Measurements from ENCODE around the gene PRSS53.

Gene PRSS53

GRCh38 chr16:31099860-31100638 lies 11.3 kb upstream of the PRSS53 start:
- FAIRE-seq (no peak), DNase-seq (ENCODE audit: insufficient read length, low spot score) (no peak)

DNA sequence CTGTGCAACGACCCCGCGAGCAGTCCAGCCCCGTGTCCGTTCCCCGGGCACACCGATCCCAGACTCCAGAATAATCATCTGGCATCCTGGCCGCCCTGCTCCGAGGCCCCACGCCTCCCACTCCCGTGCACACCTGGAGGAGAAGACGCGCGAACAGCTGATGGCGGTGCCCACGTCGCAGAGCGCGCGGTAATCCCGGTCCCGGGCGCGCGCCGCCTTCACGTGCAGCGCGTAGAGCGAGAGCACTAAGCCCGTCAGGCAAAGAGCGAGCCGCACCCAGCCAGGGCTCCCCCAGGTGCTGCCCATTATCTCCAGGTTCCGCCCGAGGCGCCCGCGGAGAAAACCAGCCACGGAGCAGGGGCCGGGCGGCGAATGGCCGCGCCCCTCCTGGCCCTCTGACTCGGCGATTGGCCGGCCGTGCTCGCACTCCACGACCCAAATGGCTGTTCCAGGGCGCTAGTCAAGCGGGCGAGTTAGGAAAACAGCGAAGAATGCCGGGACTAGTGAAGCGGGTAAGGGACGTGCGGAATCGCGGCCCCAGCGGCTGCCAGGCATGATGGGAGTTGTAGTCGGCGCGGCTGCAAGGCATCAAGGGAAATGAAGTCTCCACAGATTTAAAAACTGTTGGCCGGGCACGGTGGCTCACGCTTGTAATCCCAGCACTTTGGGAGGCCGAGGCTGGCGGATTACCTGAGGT lies 5.8 kb upstream of the PRSS53 start, which contains the start of gene VKORC1:
TSS of gene VKORC1 (minus strand) at position 374 of the 697 bp plus-strand sequence. CDS start at position 306, 68 bp downstream.
- DNase-seq (ENCODE audit: insufficient read length, low spot score), result peak; percentile 88
- peak; percentile 84 for FAIRE-seq

DNA sequence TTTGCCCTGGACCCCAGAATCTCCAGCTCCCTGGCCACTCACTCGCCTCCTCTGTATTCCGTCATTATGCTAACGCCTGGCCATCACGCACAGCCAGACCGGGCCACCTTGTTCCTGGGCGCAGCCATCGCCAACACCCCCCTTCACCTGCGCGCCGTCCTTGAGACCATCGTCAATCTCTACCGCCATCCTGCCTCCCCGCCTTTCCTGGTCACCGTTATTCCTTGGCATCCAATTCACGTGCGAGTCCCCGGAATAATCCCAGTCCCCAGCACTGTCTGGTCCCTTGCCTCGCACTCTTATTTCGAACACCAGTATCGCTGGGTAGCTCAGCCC lies 5.3 kb upstream of the PRSS53 start:
- DNase-seq (ENCODE audit: insufficient read length, low spot score) (no peak), FAIRE-seq (no peak)

DNA sequence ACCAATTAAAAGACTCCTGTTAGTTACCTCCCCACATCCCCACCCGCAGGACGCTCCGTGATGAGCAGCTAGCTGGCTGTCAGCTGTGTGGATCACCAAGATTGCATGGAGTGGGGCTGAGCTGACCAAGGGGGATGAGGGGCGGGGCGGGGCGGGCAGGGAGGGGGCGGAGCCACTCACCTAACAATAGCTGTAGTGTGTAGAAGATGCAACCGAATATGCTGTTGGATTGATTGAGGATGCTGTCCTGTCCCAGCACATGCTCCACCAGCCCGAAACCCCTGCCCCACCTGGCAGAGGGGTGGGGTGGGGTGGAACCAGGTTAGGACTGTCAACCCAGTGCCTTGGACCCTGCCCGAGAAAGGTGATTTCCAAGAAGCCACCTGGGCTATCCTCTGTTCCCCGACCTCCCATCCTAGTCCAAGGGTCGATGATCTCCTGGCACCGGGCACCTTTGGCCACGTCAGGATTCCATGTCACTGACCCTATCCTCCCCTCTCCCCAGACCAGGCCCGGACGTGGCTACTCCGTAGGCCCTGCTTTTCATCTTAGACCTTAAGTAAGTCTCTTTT lies 4.5 kb upstream of the PRSS53 start:
- DNase-seq (ENCODE audit: insufficient read length, low spot score) (no peak), FAIRE-seq (no peak)

- no peak for FAIRE-seq
- no peak for DNase-seq (ENCODE audit: insufficient read length, low spot score)
Measured at GRCh38 chr16:31092330-31092729, 3.6 kb upstream of the PRSS53 start.

DNA sequence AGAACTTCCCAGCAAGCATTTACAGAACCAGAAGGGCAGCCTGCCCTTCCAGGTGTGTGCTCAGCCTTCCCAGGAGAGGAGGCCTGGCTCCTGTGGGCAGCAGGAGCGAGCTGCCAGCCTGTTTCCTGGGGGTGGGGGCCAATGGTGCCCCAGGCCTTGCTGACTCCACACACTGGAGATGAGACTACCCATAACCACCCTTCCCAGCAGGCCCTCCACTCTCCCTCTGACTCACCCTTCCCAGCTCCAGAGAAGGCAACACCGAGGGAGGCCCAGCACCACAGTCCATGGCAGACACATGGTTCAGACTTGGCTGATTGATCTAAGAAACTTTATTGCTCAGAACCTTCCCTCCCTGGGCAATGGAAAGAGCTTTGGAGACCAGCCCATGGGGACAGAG lies 1.8 kb upstream of the PRSS53 start:
- FAIRE-seq (no peak), DNase-seq (ENCODE audit: insufficient read length, low spot score) (no peak)

- FAIRE-seq, result no peak
- DNase-seq (ENCODE audit: insufficient read length, low spot score), result no peak
Measured at GRCh38 chr16:31089199-31089598, 456 bp upstream of the PRSS53 start.

GRCh38 chr16:31087971-31088370 lies 772 bp downstream of the PRSS53 start:
- no peak for FAIRE-seq
- no peak for DNase-seq (ENCODE audit: insufficient read length, low spot score)

DNA sequence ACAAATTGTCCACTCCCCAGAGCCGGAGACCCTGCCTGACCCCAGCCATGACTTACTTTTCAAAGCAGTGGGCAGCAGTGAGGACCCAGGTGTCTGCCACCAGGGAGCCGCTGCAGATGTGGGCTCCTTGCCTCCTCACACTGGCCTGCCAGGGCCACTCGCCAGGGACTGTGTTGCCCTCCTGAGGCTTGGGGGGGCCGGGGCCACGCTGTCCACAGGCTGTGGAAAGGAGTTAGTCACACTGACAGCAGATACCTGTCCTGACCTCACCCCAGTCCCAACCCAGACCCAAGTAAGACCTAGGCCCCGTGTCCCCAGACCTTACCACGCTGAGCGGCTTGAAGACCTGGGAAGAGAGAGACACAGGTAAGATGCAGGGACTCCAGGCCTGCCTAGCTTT lies 1.3 kb downstream of the PRSS53 start:
- no peak for FAIRE-seq
- no peak for DNase-seq (ENCODE audit: insufficient read length, low spot score)

GRCh38 chr16:31086629-31086906 lies 2.2 kb downstream of the PRSS53 start:
- no peak for FAIRE-seq
- no peak for DNase-seq (ENCODE audit: insufficient read length, low spot score)

DNA sequence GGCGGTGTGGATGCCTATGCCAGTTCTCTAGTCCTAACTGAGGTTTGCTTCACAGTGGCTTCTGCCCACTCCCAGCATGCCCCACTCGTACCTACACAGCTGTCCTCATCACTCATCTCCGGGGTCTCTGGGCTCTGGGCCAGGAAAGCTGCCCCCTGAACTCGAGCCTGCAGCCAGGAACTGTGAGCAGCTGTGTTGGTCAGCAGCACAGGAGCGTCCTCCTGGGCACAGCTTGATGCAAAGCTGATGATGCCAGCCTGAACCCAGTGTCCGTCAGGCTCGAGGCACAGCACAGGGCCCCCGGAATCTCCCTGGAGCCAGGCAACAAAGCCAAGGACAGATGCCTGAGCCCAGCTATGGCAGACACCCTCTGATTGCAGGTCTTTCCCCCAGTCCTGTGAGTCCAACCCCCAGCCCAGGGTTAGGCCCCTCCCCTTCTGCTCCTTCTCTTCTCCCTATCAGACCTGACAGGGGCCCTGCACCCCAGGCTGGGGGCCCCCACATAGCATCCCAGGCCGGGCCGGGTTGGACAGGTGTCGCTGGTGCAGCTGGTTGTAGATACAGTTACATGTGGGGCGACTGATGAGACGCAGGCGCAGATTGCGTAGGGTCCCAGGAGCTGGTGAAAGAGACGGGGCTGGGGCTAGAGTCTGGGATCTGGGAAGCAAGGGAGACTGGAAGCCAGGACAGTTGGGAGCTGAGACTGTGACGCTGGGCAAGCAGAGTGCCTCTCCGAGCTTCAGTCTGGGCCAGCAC lies 2.7 kb downstream of the PRSS53 start:
- DNase-seq (ENCODE audit: insufficient read length, low spot score) (no peak), FAIRE-seq (no peak)

DNA sequence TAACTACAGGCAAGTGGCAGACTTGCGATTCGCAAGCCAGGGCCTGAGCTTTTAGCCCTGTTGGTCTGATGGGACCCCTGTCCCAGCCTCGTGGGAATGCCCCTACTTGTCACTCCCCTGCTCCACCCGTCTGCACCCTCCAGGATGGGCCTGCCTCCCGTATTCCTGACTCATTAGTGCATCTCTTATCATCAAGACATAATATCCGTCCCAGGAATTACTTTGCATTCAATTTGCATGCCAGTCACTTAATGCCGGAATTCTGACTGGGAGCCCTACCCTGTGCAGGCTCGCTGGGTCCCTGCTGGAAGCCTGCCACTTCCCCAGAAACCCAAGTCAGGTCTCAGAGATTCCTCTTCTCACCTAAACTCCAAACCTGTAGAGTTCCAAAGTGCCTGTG lies 3.3 kb downstream of the PRSS53 start:
- no peak for FAIRE-seq
- no peak for DNase-seq (ENCODE audit: insufficient read length, low spot score)

DNA sequence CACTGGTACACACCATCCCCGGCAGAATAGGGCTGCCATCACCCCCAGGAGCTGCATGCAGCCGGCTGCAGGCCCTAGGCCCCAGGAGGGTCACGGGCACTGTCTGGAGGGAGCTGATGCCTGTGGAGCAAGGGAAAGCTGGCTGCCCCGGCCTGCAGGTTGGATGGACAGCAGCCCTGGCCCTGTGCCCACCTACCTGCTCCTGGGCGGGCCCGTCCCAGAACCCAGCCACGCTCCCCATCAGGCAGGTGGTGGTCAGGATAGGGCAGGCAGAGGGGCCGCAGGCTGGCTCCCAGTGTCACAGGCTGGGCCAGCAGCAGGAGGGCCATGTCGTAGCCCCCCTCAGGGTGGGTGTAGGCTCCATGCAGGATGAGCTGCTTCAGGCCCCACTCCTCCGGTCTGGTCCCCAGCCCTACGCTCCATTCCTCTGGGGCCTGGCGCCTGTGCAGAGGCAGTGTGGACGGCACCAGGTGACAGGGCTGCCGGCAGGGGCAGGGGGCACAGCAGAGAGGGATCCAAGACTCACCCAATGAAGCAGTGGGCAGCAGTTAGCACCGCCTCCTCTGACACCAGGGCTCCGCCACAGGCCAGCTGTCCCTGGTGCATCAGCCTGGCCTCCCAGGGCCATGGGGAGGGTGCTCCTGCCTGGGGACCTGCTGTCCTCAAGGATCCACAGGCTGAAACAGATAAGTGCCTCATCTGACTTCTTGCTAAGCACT lies 4.0 kb downstream of the PRSS53 start:
- no peak for FAIRE-seq
- DNase-seq (ENCODE audit: insufficient read length, low spot score), result no peak

GRCh38 chr16:31083981-31084380 lies 4.8 kb downstream of the PRSS53 start:
- FAIRE-seq (no peak), DNase-seq (ENCODE audit: insufficient read length, low spot score) (no peak)

- DNase-seq (ENCODE audit: insufficient read length, low spot score), result no peak
- FAIRE-seq, result no peak
Measured at GRCh38 chr16:31083556-31083955, 5.2 kb downstream of the PRSS53 start.

GRCh38 chr16:31083081-31083480 lies 5.7 kb downstream of the PRSS53 start:
- DNase-seq (ENCODE audit: insufficient read length, low spot score) (no peak), FAIRE-seq (no peak)

DNA sequence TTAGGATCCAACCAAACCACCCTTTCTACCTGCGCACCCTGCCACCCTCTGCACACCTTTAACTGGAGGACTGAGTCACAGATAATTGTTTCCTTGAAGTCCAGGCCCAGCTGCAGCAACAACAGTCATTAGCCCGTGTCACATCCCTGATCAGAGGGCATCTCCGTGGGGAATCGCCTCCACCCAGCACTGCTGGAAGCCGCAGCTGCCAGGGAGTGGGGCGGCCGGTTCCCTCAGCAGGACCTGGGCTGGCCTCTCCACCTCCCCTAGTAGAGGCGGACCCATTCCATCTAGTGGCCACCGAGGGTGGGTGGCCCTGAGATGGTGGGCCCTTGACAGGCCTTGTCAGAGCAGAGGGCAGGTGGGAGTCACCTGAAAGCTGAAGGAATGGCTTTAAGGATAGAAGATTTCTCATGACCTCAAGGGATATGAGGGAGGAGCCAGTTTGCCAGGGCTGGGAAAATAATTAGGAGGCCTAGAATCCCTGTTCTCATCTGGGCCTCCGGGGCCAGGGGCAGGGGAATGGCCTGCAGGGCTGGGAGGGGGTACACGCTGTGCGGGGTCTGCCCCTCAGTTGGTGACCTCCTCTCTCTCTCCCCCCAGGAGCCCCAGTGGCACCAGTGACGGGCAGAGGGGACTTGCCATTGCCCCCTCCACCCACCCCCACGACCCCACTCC lies 6.2 kb downstream of the PRSS53 start:
- DNase-seq (ENCODE audit: insufficient read length, low spot score) (no peak), FAIRE-seq (no peak)

DNA sequence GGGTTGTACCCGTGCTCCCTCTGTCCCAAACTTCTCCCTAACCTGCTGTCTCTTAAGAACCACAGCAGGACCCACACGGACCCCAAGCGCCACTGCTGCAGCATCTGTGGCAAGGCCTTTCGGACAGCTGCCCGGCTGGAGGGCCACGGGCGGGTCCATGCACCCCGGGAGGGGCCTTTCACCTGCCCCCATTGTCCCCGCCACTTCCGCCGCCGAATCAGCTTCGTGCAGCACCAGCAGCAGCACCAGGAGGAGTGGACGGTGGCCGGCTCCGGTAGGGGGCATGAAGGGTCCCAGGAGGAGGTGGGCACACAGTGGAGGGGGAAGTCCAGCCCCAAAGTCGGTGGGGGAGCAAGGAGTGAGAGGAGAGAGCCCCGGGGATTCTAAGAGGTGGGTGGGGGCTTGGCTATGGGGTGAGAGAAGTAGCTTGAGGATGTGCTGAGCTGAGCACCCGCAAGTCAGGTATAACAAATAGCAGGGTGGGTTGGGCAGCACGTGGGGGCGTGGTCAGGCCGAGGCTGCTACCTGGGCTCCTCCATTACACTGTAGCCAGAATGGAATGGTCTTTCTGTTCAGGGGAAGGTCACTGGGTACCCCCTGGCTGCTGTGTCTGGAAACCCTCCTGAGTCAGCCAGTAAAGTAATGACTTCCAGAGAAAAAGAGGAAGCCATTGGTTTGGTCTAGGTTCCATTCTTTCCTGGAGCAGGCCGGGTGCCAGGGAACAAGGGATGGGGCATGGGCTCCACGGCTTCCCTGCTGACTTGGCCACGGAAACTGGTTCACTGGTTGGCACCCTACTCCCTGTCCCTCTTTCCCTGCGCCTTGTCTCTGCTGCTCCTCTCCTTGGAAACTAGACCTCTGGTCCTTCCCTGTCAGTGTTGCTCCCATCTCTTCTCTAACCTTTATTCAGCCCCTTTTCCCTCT lies 7.1 kb downstream of the PRSS53 start:
- DNase-seq (ENCODE audit: insufficient read length, low spot score) (no peak), FAIRE-seq (no peak)

DNA sequence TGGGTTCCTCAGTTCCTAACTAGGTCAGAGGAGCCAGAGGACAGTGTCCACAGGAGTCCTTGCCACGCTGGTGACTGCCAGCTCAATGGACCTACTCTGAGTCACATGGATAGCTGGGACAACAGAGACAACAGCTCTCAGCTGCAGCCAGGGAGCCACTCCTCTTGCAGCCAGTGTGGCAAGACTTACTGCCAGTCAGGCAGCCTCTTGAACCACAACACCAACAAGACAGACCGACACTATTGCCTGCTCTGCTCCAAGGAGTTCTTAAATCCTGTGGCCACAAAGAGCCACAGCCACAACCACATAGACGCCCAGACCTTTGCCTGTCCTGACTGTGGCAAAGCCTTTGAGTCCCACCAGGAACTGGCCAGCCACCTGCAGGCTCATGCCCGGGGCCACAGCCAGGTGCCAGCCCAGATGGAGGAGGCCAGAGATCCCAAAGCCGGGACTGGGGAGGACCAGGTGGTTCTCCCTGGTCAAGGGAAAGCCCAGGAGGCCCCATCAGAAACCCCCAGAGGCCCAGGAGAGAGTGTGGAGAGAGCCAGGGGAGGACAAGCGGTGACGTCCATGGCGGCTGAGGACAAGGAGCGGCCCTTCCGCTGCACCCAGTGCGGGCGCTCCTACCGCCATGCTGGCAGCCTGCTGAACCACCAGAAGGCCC lies 7.9 kb downstream of the PRSS53 start:
- DNase-seq (ENCODE audit: insufficient read length, low spot score), result no peak
- no peak for FAIRE-seq

Data from GM19239 (cell line).